ENCODE results near the gene IL17F.

Gene IL17F

GRCh38 chr6:52288216-52288615, 43.9 kb upstream of the IL17F start:
- Histone ChIP-seq H2AFZ (ENCODE audit: low read length) (no peak overlapping the region), H3K4me1 (ENCODE audit: low read length) (peaks cover 20% of the 10 kb centered on the region), H4K20me1 (ENCODE audit: insufficient read depth, low read length) (no peaks in the 10 kb centered on the region), H3K79me2 (ENCODE audit: low read length) (peaks cover 13% of the 10 kb centered on the region), H3K9me3 (replicated peaks; ENCODE audit: insufficient read depth, low read length) (no peaks in the 10 kb centered on the region), H3F3A (ENCODE audit: insufficient read depth, low read length) (peaks cover 11% of the 10 kb centered on the region), H3K4me3 (ENCODE audit: low read length) (no peak overlapping the region), H3K9me2 (replicated peaks; ENCODE audit: insufficient read depth, low read length) (no peaks in the 10 kb centered on the region), H3K27me3 (replicated peaks; ENCODE audit: insufficient read depth, low read length) (no peaks in the 10 kb centered on the region), H3K4me2 (ENCODE audit: low read depth, low read length) (no peak overlapping the region), H3K9ac (ENCODE audit: low read length) (no peak overlapping the region), H3K36me3 (replicated peaks; ENCODE audit: insufficient read depth, low read length) (no peaks in the 10 kb centered on the region), H3K27ac (ENCODE audit: low read length) (no peak overlapping the region)
- TF ChIP-seq EZH2 (optimal IDR thresholded peaks at IDR 0.05; ENCODE audit: low read depth, low read length) (no peak), EZH2phosphoT487 (IDR thresholded peaks at IDR 0.05; ENCODE audit: low read length) (no peak)
- TF ChIP-seq, protein P1, sequence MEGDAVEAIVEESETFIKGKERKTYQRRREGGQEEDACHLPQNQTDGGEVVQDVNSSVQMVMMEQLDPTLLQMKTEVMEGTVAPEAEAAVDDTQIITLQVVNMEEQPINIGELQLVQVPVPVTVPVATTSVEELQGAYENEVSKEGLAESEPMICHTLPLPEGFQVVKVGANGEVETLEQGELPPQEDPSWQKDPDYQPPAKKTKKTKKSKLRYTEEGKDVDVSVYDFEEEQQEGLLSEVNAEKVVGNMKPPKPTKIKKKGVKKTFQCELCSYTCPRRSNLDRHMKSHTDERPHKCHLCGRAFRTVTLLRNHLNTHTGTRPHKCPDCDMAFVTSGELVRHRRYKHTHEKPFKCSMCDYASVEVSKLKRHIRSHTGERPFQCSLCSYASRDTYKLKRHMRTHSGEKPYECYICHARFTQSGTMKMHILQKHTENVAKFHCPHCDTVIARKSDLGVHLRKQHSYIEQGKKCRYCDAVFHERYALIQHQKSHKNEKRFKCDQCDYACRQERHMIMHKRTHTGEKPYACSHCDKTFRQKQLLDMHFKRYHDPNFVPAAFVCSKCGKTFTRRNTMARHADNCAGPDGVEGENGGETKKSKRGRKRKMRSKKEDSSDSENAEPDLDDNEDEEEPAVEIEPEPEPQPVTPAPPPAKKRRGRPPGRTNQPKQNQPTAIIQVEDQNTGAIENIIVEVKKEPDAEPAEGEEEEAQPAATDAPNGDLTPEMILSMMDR (IDR thresholded peaks at IDR 0.05; ENCODE audit: low read length): no peak
- DNase-seq: no peak

DNA sequence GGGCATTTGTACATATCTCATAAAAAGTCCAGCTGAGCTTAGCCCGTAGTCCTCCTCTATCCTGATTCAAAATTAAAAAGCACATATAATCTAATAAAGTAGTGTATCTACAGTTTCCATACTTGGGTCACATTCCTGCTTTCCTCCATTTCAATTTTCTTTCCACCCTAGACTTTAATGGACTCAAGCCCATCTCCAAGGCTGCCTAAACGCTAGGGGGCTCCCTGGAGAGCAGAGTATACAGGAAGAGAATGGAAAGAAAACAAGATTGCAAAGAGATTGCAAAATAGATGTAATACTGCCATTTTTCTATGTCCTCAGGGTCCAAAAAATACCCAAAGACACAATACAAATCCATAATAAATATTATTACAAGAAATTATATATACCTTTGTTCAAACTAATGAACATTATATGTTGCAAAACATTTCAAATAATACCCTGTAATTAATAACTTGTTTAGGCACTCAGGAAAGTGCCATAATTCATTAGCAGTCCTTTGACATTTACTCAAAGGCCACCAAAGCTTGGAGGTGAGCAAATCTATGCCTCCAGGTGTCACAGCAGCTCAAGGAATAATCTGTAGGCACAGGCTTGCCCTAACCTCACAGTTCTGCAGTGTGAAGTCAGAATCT, 42.6 kb upstream of the IL17F start:
- DNase-seq: peak; percentile 61
- Histone ChIP-seq H3K9ac (ENCODE audit: low read length) (no peak overlapping the region), H3K27ac (ENCODE audit: low read length) (no peak overlapping the region), H3K79me2 (ENCODE audit: low read length) (peaks cover 26% of the 10 kb centered on the region), H3K27me3 (replicated peaks; ENCODE audit: insufficient read depth, low read length) (no peaks in the 10 kb centered on the region), H2AFZ (ENCODE audit: low read length) (no peak overlapping the region), H3K4me2 (ENCODE audit: low read depth, low read length) (no peak overlapping the region), H3F3A (ENCODE audit: insufficient read depth, low read length) (peaks cover 7% of the 10 kb centered on the region; the same call in 1 of the 2 replicates), H3K36me3 (replicated peaks; ENCODE audit: insufficient read depth, low read length) (no peaks in the 10 kb centered on the region; the same call in 1 of the 2 replicates), H3K9me3 (replicated peaks; ENCODE audit: insufficient read depth, low read length) (no peaks in the 10 kb centered on the region), H4K20me1 (ENCODE audit: insufficient read depth, low read length) (no peaks in the 10 kb centered on the region; the same call in 1 of the 2 replicates), H3K4me1 (ENCODE audit: low read length) (peaks cover 21% of the 10 kb centered on the region), H3K4me3 (ENCODE audit: low read length) (no peak overlapping the region), H3K9me2 (replicated peaks; ENCODE audit: insufficient read depth, low read length) (no peaks in the 10 kb centered on the region)
- TF ChIP-seq EZH2phosphoT487 (IDR thresholded peaks at IDR 0.05; ENCODE audit: low read length) (no peak), EZH2 (optimal IDR thresholded peaks at IDR 0.05; ENCODE audit: low read depth, low read length) (no peak)
- TF ChIP-seq, protein P1 (IDR thresholded peaks at IDR 0.05; ENCODE audit: low read length): peak; percentile 62

DNA sequence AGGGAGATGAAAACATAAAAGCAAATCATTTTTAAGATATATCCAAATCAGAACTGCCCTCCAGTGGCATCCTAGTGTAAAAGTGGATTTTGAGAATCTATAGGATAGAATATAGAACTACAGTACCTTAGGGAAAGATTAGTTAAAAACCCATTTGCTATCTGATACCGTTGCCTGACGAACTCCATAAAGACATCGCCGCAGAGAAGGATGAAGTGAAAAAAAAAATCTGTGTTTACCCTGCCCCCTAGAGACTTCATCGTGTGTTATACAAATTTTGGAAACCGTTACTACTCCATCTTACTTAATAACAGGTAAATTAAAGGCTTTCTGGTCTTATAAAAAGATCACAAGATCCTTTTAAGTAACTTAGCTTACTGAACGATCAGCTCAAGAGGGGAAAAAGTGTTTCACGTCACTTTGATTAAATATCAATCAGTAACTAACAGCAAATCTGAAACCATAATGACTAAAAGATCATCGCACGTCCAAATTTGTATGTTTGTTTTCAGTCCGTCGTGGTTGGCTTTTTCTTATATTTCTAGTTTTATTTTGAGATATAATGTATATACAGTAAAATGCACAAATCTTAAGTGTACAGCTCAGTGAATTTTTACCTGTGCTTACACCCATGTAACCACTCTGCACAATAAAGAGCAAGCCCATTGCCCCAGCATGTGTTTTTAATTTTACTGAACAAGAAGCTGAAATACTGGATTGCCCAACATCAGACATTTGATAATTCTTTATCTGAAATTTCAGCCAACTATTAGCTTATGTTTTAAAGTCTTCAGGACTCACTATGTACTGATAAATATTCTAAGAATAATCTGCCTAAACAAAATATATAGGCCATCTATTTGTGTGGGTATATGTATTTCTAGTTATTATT, 41.1 kb upstream of the IL17F start:
- peak; percentile 47 for DNase-seq
- H2AFZ ChIP-seq (ENCODE audit: low read length): peak overlapping the region; percentile 59
- TF ChIP-seq EZH2phosphoT487 (IDR thresholded peaks at IDR 0.05; ENCODE audit: low read length) (no peak), EZH2 (optimal IDR thresholded peaks at IDR 0.05; ENCODE audit: low read depth, low read length) (no peak)
- TF ChIP-seq, protein P1 (IDR thresholded peaks at IDR 0.05; ENCODE audit: low read length): peak; percentile 35
- H4K20me1 ChIP-seq (ENCODE audit: insufficient read depth, low read length): no peaks in the 10 kb centered on the region; the same call in 1 of the 2 replicates
- peaks cover 21% of the 10 kb centered on the region for H3K4me1 ChIP-seq (ENCODE audit: low read length)
- no peaks in the 10 kb centered on the region for H3K9me2 ChIP-seq (replicated peaks; ENCODE audit: insufficient read depth, low read length)
- no peaks in the 10 kb centered on the region for H3K9me3 ChIP-seq (replicated peaks; ENCODE audit: insufficient read depth, low read length)
- peak overlapping the region; percentile 61 for H3K4me2 ChIP-seq (ENCODE audit: low read depth, low read length)
- peaks cover 7% of the 10 kb centered on the region; the same call in 1 of the 2 replicates for H3F3A ChIP-seq (ENCODE audit: insufficient read depth, low read length)
- H3K9ac ChIP-seq (ENCODE audit: low read length): peak overlapping the region; percentile 41; the same call in 1 of the 2 replicates
- H3K4me3 ChIP-seq (ENCODE audit: low read length): peak overlapping the region; percentile 64
- no peaks in the 10 kb centered on the region; the same call in 1 of the 2 replicates for H3K36me3 ChIP-seq (replicated peaks; ENCODE audit: insufficient read depth, low read length)
- H3K79me2 ChIP-seq (ENCODE audit: low read length): peaks cover 41% of the 10 kb centered on the region
- H3K27ac ChIP-seq (ENCODE audit: low read length): peak overlapping the region; percentile 32; the same call in 1 of the 2 replicates
- H3K27me3 ChIP-seq (replicated peaks; ENCODE audit: insufficient read depth, low read length): no peaks in the 10 kb centered on the region

Measured in MM.1S (cell line).